Karpas-422 (cell line): ENCODE measurements around the gene GDF11. TPM values are rescaled to one million over a fixed set of nuclear protein-coding genes. Genes with fewer than 3 reads are reported as not detected.

ENCODE experiments used
- DNase-seq: peaks from one replicate; pipeline ENCODE4 v3.0.0-alpha.2; 2015
- H2AFZ ChIP-seq: fragments of 200-600 bp; sonication (generic); 2 replicates; pipeline ENCODE4 v1.6.1; 2014; ENCODE audit warnings: antibody characterized with exemption, low read length, mixed read lengths
- H3K27ac ChIP-seq: fragments of 200-600 bp; sonication (generic); 2 replicates; pipeline ENCODE4 v1.5.1; 2014; ENCODE audit warnings: mild to moderate bottlenecking, low read length, moderate library complexity
- H3K27me3 ChIP-seq: fragments of 200-600 bp; sonication (generic); 2 replicates; pipeline ENCODE4 v1.6.1; 2014; ENCODE audit warnings: low read length, mixed read lengths
- H3K36me3 ChIP-seq: fragments of 200-600 bp; sonication (generic); 2 replicates; pipeline ENCODE4 v1.6.1; 2014; ENCODE audit warnings: low read length, mixed read lengths; ENCODE audit not compliant: insufficient read depth
- H3K4me1 ChIP-seq: fragments of 200-600 bp; sonication (generic); 2 replicates; pipeline ENCODE4 v1.6.1; 2014; ENCODE audit warnings: mild to moderate bottlenecking, low read length, mixed read lengths
- H3K4me2 ChIP-seq: fragments of 200-600 bp; sonication (generic); 2 replicates; pipeline ENCODE4 v1.6.1; 2014; ENCODE audit warnings: low read length, low read depth, mild to moderate bottlenecking; ENCODE audit not compliant: poor library complexity, severe bottlenecking
- H3K4me3 ChIP-seq: fragments of 200-600 bp; sonication (generic); 2 replicates; pipeline ENCODE4 v1.5.1; 2014; ENCODE audit warnings: mild to moderate bottlenecking, antibody characterized with exemption, low read length, mixed read lengths
- H3K79me2 ChIP-seq: fragments of 200-600 bp; sonication (generic); 2 replicates; pipeline ENCODE4 v1.6.1; 2014; ENCODE audit warnings: mild to moderate bottlenecking, low read length, mixed read lengths
- H3K9ac ChIP-seq: fragments of 200-600 bp; sonication (generic); 2 replicates; pipeline ENCODE4 v1.6.0; 2014; ENCODE audit warnings: low read length
- H3K9me2 ChIP-seq: fragments of 200-600 bp; sonication (generic), shearing (Covaris generic); replicated peaks from 2 replicates; pipeline ENCODE4 v1.6.0; 2014; ENCODE audit warnings: mild to moderate bottlenecking, low read length, moderate library complexity; ENCODE audit not compliant: insufficient read depth
- H3K9me3 ChIP-seq: fragments of 300-700, 200-600 bp; sonication (generic); 2 replicates; pipeline ENCODE4 v1.6.1; 2014; ENCODE audit warnings: low read length, mixed read lengths
- H4K20me1 ChIP-seq: fragments of 200-600 bp; sonication (generic); 2 replicates; pipeline ENCODE4 v1.6.1; 2014; ENCODE audit warnings: mild to moderate bottlenecking, antibody characterized with exemption, low read length, low read depth; ENCODE audit not compliant: insufficient read depth
- total RNA-seq: library from RNA; depleted of rRNA; stranded (reverse); fragments of >200 nt; shearing (Covaris generic); gene quantifications from 2 replicates; pipeline ENCODE4 v1.2.3, GENCODE V29; 2014; ENCODE audit warnings: low replicate concordance

The GDF11 gene
- total RNA-seq, 1 experiment from 2014 or later, result 2.9 TPM

GRCh38 chr12:55724226-55724939 is 18.5 kb upstream of the GDF11 start:
- DNase-seq, result peak; percentile 91
- H3K27ac ChIP-seq, result 0 out of 2 replicates have a peak overlapping the region, but pooled peaks have one; percentile 10
- H3K9me3 ChIP-seq, result no peaks in the 10 kb centered on the region
- H3K79me2 ChIP-seq, result peaks cover 14% of the 10 kb centered on the region
- H3K27me3 ChIP-seq, result no peaks in the 10 kb centered on the region
- H3K4me2 ChIP-seq, result no peak overlapping the region
- H2AFZ ChIP-seq, result no peak overlapping the region
- H4K20me1 ChIP-seq, result no peaks in the 10 kb centered on the region
- H3K36me3 ChIP-seq, result no peaks in the 10 kb centered on the region
- no peak overlapping the region for H3K9ac ChIP-seq
- peaks cover 27% of the 10 kb centered on the region for H3K4me1 ChIP-seq
- H3K4me3 ChIP-seq, result no peak overlapping the region
- H3K9me2 ChIP-seq, result no peaks in the 10 kb centered on the region

GRCh38 chr12:55724940-55725309 is 18.0 kb upstream of the GDF11 start:
- no peak for DNase-seq
- Histone ChIP-seq H3K9me2 (no peaks in the 10 kb centered on the region), H3K4me1 (peaks cover 32% of the 10 kb centered on the region), H3K36me3 (no peaks in the 10 kb centered on the region), H3K4me2 (no peak overlapping the region), H3K4me3 (no peak overlapping the region), H3K9me3 (no peaks in the 10 kb centered on the region), H3K79me2 (peaks cover 14% of the 10 kb centered on the region), H4K20me1 (no peaks in the 10 kb centered on the region), H3K27me3 (no peaks in the 10 kb centered on the region), H3K27ac (0 out of 2 replicates have a peak overlapping the region, but pooled peaks have one; percentile 10), H2AFZ (no peak overlapping the region), H3K9ac (peak overlapping the region; percentile 17; the same call in 1 of the 2 replicates)

GRCh38 chr12:55725556-55725955 is 17.4 kb upstream of the GDF11 start:
- H3K27ac ChIP-seq, result no peak overlapping the region
- no peaks in the 10 kb centered on the region for H3K27me3 ChIP-seq
- no peak overlapping the region for H3K9ac ChIP-seq
- H3K4me1 ChIP-seq, result peaks cover 38% of the 10 kb centered on the region
- peaks cover 14% of the 10 kb centered on the region for H3K79me2 ChIP-seq
- no peaks in the 10 kb centered on the region for H3K36me3 ChIP-seq
- no peaks in the 10 kb centered on the region for H3K9me3 ChIP-seq
- no peaks in the 10 kb centered on the region for H3K9me2 ChIP-seq
- no peaks in the 10 kb centered on the region for H4K20me1 ChIP-seq
- no peak for DNase-seq
- no peak overlapping the region for H3K4me3 ChIP-seq
- no peak overlapping the region for H2AFZ ChIP-seq
- H3K4me2 ChIP-seq, result no peak overlapping the region

GRCh38 chr12:55726971-55727370 is 16.0 kb upstream of the GDF11 start:
- Histone ChIP-seq H3K4me2 (peak overlapping the region; percentile 99), H3K27me3 (no peaks in the 10 kb centered on the region), H3K9me2 (no peaks in the 10 kb centered on the region), H3K4me1 (peaks cover 39% of the 10 kb centered on the region), H3K9me3 (no peaks in the 10 kb centered on the region), H2AFZ (no peak overlapping the region), H4K20me1 (no peaks in the 10 kb centered on the region), H3K9ac (peak overlapping the region; percentile 96), H3K27ac (peak overlapping the region; percentile 44; the same call in 1 of the 2 replicates), H3K36me3 (no peaks in the 10 kb centered on the region), H3K4me3 (peak overlapping the region; percentile 95; the same call in 1 of the 2 replicates), H3K79me2 (peaks cover 14% of the 10 kb centered on the region)
- DNase-seq, result no peak

- Histone ChIP-seq H2AFZ (peak overlapping the region; percentile 95; the same call in 1 of the 2 replicates), H3K4me3 (peak overlapping the region; percentile 95)
Observed at GRCh38 chr12:55727643-55728185, 15.2 kb upstream of the GDF11 start.

GRCh38 chr12:55728186-55728938 is 14.6 kb upstream of the GDF11 start:
- Histone ChIP-seq H3K4me3 (peak overlapping the region; percentile 95), H2AFZ (peak overlapping the region; percentile 95), H3K79me2 (peaks cover 14% of the 10 kb centered on the region), H3K27ac (peak overlapping the region; percentile 44), H3K9ac (peak overlapping the region; percentile 96), H3K27me3 (no peaks in the 10 kb centered on the region), H3K4me1 (peaks cover 51% of the 10 kb centered on the region), H3K36me3 (no peaks in the 10 kb centered on the region), H3K4me2 (peak overlapping the region; percentile 99), H3K9me2 (no peaks in the 10 kb centered on the region), H4K20me1 (no peaks in the 10 kb centered on the region), H3K9me3 (no peaks in the 10 kb centered on the region)
- DNase-seq, result peak; percentile 62

More at GRCh38 chr12:55727643-55728185, 15.2 kb upstream of the GDF11 start:
- H3K9me2 ChIP-seq, result no peaks in the 10 kb centered on the region
- no peak for DNase-seq
- H3K36me3 ChIP-seq, result no peaks in the 10 kb centered on the region
- H4K20me1 ChIP-seq, result no peaks in the 10 kb centered on the region
- H3K4me1 ChIP-seq, result peaks cover 47% of the 10 kb centered on the region
- no peaks in the 10 kb centered on the region for H3K27me3 ChIP-seq
- peak overlapping the region; percentile 99 for H3K4me2 ChIP-seq
- H3K9me3 ChIP-seq, result no peaks in the 10 kb centered on the region
- peak overlapping the region; percentile 96 for H3K9ac ChIP-seq
- H3K27ac ChIP-seq, result peak overlapping the region; percentile 44
- H3K79me2 ChIP-seq, result peaks cover 14% of the 10 kb centered on the region

GRCh38 chr12:55728939-55729818 is 13.7 kb upstream of the GDF11 start, which contains the start of gene CD63:
Gene CD63, minus strand, starts transcription at chr12:55729009. Its CDS starts 668 bp downstream, at chr12:55728341.
- peak within 1 kb of the TSS; percentile 95 for H2AFZ ChIP-seq

More at GRCh38 chr12:55728939-55729818, 13.7 kb upstream of the GDF11 start, which contains the start of gene CD63:
- peaks cover 14% of the 10 kb centered on the region for H3K79me2 ChIP-seq
- no peaks in the 10 kb centered on the region for H3K9me2 ChIP-seq
- peak within 1 kb of the TSS; percentile 60 for H3K27ac ChIP-seq
- H3K4me2 ChIP-seq, result peak within 1 kb of the TSS; percentile 99
- H3K36me3 ChIP-seq, result no peaks in the 10 kb centered on the region
- H3K9ac ChIP-seq, result peak within 1 kb of the TSS; percentile 96
- peaks cover 51% of the 10 kb centered on the region for H3K4me1 ChIP-seq
- no peaks in the 10 kb centered on the region for H4K20me1 ChIP-seq
- no peaks in the 10 kb centered on the region for H3K9me3 ChIP-seq
- H3K27me3 ChIP-seq, result no peaks in the 10 kb centered on the region
- peak within 1 kb of the TSS; percentile 95 for H3K4me3 ChIP-seq
- DNase-seq, result peak; percentile 87
